ENCODE data around the gene DYRK1B.

The DYRK1B gene

DNA sequence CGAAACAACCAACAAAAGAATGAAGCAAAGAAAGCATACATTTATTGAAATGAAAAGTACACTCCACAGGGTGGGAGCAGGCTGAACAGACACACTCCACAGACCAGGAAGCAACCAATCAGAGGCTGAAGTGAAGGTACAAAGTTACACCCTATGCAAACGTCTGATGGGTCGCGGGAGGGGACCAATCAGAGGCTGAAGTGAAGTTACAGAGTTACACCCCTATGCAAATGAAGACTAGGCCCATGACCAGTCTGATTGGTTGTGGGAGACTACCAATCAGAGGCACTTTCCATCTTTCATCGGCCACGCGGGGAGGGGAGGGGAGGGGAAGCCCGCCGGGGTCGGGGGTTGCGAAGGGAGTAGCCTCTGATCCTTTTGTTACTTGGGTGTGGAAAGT, 24.6 kb upstream of the DYRK1B start:
- no peak for DNase-seq (ENCODE audit: low spot score)

DNA sequence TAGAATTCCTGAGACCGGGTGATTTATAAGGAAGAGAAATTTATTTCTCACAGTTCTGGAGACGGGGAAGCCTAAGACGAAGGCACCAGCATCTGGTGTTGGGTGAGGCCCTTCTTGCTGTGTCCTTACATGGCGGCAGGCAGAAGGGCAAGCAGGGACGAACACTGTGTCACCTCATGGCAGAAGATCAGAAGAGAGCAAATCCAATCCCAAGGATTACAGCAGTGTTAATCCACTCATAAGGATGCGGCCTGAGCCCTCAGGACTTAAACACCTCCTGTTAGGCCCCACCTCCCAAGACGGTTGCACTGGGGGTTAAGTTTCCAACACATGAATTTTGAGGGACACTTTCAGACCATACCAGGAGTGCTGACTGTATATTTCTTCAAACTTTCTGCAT, 18.9 kb upstream of the DYRK1B start:
- DNase-seq (ENCODE audit: low spot score): no peak

GRCh38 chr19:39850892-39851291, 16.9 kb upstream of the DYRK1B start:
- DNase-seq (ENCODE audit: low spot score): no peak

GRCh38 chr19:39848392-39848791, 14.4 kb upstream of the DYRK1B start:
- DNase-seq (ENCODE audit: low spot score): no peak

DNA sequence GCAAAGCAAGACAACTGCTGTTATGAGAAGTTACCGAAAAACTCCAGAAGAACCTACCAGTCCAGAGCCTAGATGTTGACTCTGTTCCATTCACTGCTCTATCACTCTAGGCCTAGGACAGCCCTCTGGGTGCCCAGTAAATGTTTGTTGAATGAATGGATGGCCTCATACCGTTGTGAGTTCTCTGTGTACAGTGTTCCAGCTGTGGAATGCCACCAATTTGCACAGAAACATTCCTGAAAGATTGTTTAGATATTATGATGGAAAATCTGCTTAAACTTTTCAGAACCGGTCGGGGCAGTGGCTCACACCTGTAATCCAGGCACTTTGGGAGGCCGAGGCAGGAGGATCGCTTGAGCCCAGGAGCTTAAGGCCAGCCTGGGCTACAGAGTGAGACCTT, 13.6 kb upstream of the DYRK1B start:
- no peak for DNase-seq (ENCODE audit: low spot score)

- no peak for DNase-seq (ENCODE audit: low spot score)
Measured at GRCh38 chr19:39846678-39847486, 12.9 kb upstream of the DYRK1B start.

- DNase-seq (ENCODE audit: low spot score): peak; percentile 91
Measured at GRCh38 chr19:39845933-39846677, 12.1 kb upstream of the DYRK1B start, which contains the start of gene FBL. TSS of gene FBL (minus strand) at chr19:39846379. CDS start at chr19:39846300, 79 bp downstream.

GRCh38 chr19:39845584-39845932, 11.6 kb upstream of the DYRK1B start:
- no peak for DNase-seq (ENCODE audit: low spot score)

GRCh38 chr19:39845172-39845571, 11.2 kb upstream of the DYRK1B start:
- no peak for DNase-seq (ENCODE audit: low spot score)

GRCh38 chr19:39843919-39844793, 10.2 kb upstream of the DYRK1B start:
- DNase-seq (ENCODE audit: low spot score): peak; percentile 45

DNA sequence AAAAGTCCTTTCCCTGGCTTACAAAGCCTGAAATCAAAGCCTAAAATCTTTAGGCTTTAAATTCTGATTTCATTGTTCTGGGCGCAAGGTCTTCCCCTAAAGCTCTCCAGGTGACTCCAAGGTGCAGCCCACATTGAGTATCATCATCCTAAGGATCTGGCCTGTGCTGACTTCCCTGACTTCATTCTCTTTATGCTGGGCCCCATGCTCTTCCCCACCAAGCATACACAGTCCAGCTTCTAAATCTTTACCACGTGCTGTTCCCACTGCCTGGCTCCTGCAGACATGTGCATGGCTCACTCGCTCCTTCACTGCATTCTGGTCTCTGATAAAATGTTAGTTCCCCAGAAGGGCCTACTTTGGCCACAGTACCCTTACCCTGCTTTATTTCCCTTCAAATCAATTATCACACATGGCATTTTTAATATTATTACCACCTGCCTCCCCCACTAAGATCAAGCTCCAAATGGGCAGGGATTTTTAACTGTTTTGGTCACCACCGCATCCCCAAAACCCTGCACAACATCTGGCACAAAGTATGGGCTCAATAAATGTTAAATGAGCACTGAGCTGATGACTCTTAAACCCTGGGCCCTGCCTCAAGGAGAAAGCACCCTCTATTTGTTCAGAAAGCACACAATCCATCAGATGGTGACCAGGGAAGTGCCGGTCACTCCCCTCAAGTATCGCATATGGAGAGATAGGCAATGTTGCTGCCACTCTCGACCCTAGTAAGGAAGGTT, 8.9 kb upstream of the DYRK1B start:
- DNase-seq (ENCODE audit: low spot score): no peak

DNA sequence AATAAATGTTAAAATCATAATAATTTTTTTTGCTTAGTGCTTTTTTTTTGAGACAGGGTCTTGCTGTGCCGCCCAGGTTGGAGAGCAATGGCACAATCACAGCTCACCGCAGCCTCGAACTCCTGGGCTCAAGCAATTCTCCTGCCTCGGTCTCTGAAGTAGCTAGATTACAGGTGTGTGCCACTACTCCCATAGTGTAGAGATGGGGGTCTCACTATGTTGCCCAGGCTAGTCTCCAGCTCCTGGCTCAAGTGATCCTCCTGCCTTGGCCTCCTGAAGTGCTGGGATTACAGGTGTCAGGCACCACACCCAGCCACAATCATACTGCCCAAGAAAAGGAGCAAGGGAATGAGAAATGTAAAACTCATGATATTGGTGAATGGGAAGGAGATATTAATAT, 7.1 kb upstream of the DYRK1B start:
- DNase-seq (ENCODE audit: low spot score): no peak

GRCh38 chr19:39840492-39840891, 6.5 kb upstream of the DYRK1B start:
- no peak for DNase-seq (ENCODE audit: low spot score)

DNA sequence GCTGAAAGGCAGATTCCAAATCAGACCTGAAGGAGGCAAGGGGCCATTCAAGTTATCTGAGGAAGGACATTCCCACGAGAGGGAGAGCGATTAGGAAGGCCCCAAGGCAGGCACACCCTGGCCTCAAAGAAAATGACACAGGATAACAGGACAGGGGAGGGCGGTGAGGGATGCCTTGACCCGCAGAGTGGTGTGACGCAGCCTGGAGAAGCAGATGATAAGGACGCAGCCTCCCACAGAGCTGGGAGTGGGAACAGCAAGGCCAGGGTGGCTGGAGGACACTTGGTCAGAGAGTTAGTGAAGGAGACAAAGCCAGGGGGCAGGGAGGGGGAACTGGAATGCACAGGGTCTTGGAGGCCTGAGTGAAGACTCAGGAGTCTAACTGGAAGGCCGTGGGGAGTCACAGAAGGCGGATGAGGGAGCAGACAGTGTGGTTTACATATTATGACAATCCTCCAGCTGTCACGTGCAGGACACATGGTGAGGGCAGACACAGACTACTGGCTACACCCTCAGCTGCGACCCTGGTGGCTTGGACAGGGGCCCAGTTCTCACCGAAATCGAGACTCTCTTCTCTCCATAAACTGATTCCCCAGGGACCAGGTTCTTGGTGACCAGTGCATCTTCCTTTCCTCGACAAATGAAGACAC, 5.8 kb upstream of the DYRK1B start:
- DNase-seq (ENCODE audit: low spot score): no peak

GRCh38 chr19:39838569-39838968, 4.6 kb upstream of the DYRK1B start:
- DNase-seq (ENCODE audit: low spot score): no peak

DNA sequence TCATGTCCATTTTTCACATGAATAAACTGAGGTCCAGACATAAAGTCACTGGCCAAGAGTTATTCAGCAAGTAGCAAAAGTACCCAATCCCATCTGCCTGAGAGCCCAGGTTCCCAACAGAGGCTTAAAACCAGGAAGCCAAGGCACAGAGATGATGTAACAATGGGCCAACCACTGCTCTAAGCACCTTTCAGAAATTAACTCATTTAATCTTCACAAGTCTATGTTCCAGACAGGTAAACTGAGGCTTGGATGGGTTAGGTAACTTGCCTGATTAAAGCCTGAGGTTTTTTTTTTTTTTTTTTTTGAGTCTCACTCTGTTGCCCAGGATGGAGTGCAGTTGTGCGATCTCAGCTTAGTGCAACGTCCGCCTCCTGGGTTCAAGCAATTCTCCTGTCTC, 4.0 kb upstream of the DYRK1B start:
- DNase-seq (ENCODE audit: low spot score): no peak

- DNase-seq (ENCODE audit: low spot score): no peak
Measured at GRCh38 chr19:39834287-39834841, 402 bp upstream of the DYRK1B start.

GRCh38 chr19:39833160-39833463, 850 bp downstream of the DYRK1B start:
- DNase-seq (ENCODE audit: low spot score): no peak

- no peak for DNase-seq (ENCODE audit: low spot score)
Measured at GRCh38 chr19:39832341-39833083, 1.4 kb downstream of the DYRK1B start.

GRCh38 chr19:39831679-39832078, 2.3 kb downstream of the DYRK1B start:
- DNase-seq (ENCODE audit: low spot score): no peak
